ENCODE data around the gene LRRC42.
A peak's percentile ranks its signal among the peaks of the same experiment; 100 is the strongest.

Gene LRRC42

DNA sequence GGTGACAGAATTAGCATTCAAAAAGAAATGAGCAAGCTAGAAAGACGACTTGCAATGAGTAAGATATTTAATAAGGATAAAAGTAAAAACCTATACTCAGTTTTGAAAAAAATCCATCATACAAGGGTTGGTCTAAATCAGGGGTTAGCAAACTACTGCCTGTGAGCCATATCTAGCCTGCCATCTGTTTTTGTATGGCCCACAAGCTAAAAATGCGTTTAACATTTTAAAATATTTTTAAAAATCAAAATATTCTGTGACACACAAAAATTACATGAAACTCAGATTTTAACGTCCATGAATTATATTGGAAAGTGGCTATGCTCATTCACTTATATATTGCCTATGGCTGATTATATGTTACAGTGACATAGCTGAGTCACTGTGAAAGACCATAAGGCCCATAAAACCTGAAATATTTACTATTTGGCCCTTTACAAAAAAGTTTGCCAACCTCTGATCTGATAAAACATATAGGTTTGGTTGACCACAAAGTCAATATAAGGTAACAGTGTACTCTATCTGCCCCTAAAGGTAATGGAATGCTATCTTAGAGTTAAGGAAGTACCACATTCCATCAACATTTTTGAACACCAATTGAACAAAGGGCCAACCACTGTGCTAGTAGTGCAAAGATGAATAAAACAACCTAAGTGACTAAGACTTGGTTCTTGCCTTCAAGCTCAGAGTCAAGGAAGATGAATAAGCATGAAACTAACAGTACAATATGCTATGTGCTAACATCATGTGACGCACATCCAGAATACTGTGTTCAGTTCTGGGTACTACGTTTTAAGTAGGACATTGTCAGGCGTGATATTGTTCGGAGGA lies 3.8 kb upstream of the LRRC42 start:
- peak in 1 of 5 donors; percentile 56 for DNase-seq

GRCh38 chr1:53943090-53943489 lies 3.1 kb upstream of the LRRC42 start:
- no peak for DNase-seq

GRCh38 chr1:53943490-53944043 lies 2.6 kb upstream of the LRRC42 start:
- DNase-seq: no peak

- DNase-seq: no peak
These were observed 1.5 kb upstream of the LRRC42 start for GRCh38 chr1:53944469-53945182.

DNA sequence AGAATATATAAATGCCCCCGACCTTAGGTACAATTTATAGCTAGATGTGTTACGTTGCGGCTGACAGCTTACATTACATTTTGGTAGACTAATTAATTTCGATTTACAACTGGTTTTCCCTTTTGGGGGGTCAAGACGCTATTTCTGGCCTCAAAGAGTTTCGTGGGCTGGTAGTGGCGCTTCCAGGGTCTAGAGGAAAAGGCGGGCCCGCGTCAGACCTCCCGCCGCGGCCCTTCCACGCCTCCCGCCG lies 1.0 kb upstream of the LRRC42 start:
- no peak for DNase-seq

GRCh38 chr1:53945433-53946251 lies 508 bp upstream of the LRRC42 start, which contains the start of gene IFT25:
IFT25 (minus strand) TSS chr1:53945699; CDS start chr1:53940082, 5,617 bp downstream.
- peak; percentile 92 to 98 (median 97) for DNase-seq

DNA sequence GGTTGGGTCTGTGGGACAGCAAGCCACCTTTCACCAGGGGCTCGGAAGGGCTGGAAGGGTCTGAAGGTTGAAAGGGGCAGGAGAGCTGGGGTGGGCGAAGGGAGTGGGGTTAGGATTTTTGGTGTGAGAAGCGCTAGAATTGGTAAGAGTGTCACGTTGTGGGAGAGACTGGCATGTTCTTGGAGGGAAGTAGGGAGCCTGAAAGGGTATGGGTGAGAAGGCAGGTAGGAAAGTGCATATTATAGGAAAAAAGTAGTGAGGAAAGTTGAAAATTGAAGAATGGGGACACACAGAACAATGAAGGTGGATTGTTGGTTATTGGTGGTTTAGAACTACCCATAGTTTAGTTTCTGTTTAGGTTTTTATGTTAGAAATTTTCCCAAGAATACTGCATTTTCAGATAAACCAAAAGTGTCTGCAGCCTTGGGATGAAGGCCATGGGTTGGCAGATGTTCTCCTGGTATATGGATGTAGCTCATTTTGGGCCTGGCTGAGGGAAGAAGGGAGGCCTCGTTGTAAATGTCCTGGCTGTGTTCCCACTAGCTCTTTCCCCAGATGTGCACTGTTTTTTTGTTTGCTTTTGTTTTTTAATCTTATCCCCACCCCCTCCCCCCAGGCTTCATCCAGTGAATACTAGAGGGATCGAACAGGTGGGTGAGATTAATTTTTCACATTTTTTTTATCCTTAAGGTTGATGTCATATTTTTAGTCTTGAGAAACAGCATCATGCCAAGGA lies 1.2 kb downstream of the LRRC42 start:
- no peak for DNase-seq

GRCh38 chr1:53948291-53948690 lies 2.1 kb downstream of the LRRC42 start:
- no peak for DNase-seq

DNA sequence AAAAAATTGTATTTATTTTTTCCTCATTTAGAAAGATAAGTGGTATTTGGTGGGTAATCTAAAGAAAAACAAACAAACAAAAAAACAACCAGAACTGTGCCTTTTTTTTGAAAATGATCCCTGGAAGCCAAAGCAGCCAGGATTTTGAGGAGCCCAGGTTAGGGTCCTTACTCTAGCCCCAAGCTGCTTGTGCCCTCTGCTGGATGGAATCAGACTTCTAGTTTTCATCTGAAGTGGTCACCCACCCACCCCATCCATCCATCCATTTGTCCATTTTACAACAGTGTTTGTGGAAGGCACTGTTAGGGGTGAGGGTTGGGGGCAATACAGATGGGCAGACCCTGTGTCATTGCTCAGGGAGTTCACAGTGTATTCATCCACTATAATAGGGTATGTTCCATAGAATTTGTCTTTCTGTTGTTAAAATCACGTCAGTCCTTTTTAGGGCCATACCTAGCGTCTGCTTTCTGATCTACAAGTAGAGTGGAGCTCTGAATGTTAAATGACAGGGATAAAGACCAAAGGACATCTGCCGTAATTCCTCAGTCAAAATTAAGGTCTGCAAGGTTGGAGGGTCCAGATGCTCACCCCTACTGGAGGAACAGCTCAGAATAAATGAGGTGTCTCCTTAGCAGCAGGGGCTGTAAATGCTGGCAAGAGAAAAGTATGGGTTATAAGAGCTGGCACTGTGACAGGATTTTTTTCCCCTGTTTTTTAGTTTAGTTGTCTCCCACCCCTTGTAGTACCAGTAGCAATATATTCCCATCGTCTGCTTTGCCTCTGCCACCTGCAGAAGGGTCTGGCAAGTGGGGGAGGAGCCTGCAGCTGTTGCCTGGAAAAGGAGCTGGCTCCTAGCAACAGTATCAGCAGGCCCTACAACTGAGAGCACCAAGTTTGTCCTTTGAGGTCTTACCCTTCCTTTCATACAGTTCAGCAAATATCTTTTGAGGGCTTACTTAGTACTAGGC lies 3.2 kb downstream of the LRRC42 start:
- DNase-seq: peak in 1 of 5 donors; percentile 27

DNA sequence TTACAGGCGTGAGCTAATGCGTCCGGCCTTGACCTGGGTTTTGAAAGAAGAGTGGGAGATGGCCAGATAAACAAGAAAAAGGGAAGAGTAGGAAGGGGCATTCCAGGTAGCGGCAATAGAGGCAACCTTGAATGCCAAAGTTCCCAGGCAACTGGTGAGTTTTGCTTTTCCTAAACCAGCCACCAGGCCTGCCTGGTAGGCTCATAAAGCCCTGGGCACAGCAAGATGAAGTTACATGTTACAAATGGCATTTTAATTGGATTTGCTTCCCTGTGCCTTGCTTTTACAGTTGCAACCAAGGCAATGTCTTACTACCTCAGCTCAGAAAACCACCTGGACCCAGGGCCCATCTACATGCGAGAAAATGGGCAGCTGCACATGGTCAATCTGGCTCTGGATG lies 5.5 kb downstream of the LRRC42 start:
- no peak for DNase-seq

DNA sequence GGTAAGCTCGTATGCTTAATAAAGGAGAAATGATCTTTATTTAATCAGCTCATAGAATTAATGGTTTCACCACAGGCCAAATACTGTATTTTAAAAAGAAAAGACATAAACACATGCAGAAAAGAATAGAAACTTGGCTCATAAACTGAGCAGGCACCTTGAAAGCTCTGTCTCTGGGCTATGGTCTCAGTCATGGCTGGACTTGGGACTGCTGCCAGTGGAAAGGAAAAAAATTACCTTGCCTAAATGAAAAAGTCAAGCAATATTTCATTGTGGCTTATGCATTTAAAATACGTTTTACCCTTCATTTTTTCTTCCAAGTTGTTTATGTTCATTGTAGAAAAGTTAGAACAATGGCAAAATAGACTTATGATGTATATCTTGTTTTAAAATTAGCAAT lies 8.0 kb downstream of the LRRC42 start:
- no peak for DNase-seq

- no peak for DNase-seq
These were observed 10.4 kb downstream of the LRRC42 start for GRCh38 chr1:53956308-53957168.

- no peak for DNase-seq
These were observed 11.2 kb downstream of the LRRC42 start for GRCh38 chr1:53957194-53957818.

- DNase-seq: peak in 1 of 5 donors; percentile 40
These were observed 13.6 kb downstream of the LRRC42 start for GRCh38 chr1:53959664-53960250.

GRCh38 chr1:53962395-53962794 lies 16.2 kb downstream of the LRRC42 start:
- DNase-seq: no peak

- no peak for DNase-seq
These were observed 17.3 kb downstream of the LRRC42 start for GRCh38 chr1:53963460-53963859.

GRCh38 chr1:53964109-53964508 lies 18.0 kb downstream of the LRRC42 start:
- DNase-seq: no peak

DNA sequence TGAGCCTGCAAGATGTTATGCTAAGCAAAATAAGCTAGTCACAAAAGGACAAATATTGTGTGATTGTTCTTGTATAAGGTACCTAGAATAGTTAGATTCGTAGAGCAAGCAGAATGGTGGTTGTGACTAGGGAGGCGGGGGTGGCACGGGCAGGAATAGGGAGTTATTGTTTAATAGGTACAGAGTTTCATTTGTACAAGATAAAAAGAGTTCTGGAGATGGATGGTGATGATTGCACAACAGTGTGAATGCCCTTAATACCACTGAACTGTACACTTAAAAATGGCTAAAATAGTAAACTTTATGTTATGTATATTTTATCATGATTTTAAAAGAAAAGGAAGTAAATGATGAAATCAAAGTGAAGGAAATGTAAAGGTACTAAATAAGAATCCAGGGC lies 20.6 kb downstream of the LRRC42 start:
- no peak for DNase-seq

GRCh38 chr1:53967409-53968124 lies 21.4 kb downstream of the LRRC42 start:
- no peak for DNase-seq
